ENCODE results near the gene USP24. TPM values are rescaled to one million over a fixed set of nuclear protein-coding genes. Genes with fewer than 3 reads are reported as not detected.

USP24 gene
- total RNA-seq, 1 donor: 43.1 TPM

DNA sequence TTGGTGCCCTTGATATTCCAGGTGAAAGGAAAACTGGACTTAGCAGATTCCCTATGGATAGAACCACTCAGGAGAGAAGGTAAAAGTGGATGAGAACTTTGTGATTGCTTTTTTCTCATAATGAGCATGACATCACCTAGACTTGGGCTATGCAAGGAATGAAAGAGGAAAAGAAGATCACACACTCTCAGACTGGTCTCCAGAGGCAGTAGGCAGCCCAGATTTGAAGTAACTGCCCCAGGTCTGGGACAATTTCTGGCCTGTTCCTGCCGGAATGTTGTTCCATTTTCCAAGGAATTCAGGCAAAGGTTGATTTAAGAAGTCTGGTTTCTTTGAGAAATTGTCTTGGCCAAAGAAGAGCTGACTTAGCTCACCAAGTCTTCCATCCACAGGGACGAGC lies 31.7 kb upstream of the USP24 start:
- Histone ChIP-seq H3K27ac (ENCODE audit: low read depth, low read length) (no peak overlapping the region), H3K79me2 (ENCODE audit: insufficient read depth, low read length) (no peaks in the 10 kb centered on the region), H3K4me1 (ENCODE audit: insufficient read depth, low read length) (peaks cover 13% of the 10 kb centered on the region), H3K9me3 (ENCODE audit: low read depth, low read length) (no peaks in the 10 kb centered on the region), H3K27me3 (ENCODE audit: insufficient read depth, low read length) (no peaks in the 10 kb centered on the region), H3K36me3 (ENCODE audit: insufficient read depth, low read length) (no peaks in the 10 kb centered on the region), H2AFZ (ENCODE audit: low read length) (no peak overlapping the region), H3K4me3 (ENCODE audit: insufficient read depth, low read length) (no peak overlapping the region), H3K4me2 (ENCODE audit: insufficient read depth, low read length) (no peak overlapping the region), H4K20me1 (ENCODE audit: insufficient read depth, low read length) (no peaks in the 10 kb centered on the region)
- no peak for DNase-seq (ENCODE audit: insufficient read length, low spot score, missing footprints)
- TF ChIP-seq, protein P1, sequence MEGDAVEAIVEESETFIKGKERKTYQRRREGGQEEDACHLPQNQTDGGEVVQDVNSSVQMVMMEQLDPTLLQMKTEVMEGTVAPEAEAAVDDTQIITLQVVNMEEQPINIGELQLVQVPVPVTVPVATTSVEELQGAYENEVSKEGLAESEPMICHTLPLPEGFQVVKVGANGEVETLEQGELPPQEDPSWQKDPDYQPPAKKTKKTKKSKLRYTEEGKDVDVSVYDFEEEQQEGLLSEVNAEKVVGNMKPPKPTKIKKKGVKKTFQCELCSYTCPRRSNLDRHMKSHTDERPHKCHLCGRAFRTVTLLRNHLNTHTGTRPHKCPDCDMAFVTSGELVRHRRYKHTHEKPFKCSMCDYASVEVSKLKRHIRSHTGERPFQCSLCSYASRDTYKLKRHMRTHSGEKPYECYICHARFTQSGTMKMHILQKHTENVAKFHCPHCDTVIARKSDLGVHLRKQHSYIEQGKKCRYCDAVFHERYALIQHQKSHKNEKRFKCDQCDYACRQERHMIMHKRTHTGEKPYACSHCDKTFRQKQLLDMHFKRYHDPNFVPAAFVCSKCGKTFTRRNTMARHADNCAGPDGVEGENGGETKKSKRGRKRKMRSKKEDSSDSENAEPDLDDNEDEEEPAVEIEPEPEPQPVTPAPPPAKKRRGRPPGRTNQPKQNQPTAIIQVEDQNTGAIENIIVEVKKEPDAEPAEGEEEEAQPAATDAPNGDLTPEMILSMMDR (IDR thresholded peaks at IDR 0.05; ENCODE audit: extremely low read depth, low read depth, low read length): no peak

DNA sequence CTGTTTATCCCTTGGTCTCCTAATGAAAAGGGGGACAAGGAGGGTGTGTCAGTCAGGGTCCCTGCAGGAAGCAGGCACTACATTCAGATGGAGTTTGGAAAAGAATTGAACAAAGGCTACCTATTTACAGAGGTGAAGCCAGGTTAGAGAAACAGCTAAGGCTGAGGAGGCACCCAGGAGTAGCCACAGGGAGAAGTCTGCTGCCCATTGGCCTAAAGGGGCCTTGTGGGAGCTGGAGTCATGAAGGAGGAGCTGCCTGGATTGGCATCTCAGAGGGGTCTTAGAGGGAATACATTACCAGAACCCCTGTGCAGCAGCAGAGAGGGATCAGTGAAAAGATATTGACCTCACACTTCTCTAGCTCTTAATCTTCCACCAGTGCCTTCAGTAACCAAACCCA lies 31.2 kb upstream of the USP24 start:
- Histone ChIP-seq H3K79me2 (ENCODE audit: insufficient read depth, low read length) (no peaks in the 10 kb centered on the region), H3K4me3 (ENCODE audit: insufficient read depth, low read length) (no peak overlapping the region), H3K27me3 (ENCODE audit: insufficient read depth, low read length) (no peaks in the 10 kb centered on the region), H4K20me1 (ENCODE audit: insufficient read depth, low read length) (no peaks in the 10 kb centered on the region), H3K27ac (ENCODE audit: low read depth, low read length) (no peak overlapping the region), H3K9me3 (ENCODE audit: low read depth, low read length) (no peaks in the 10 kb centered on the region), H3K4me1 (ENCODE audit: insufficient read depth, low read length) (peaks cover 13% of the 10 kb centered on the region), H2AFZ (ENCODE audit: low read length) (no peak overlapping the region), H3K36me3 (ENCODE audit: insufficient read depth, low read length) (no peaks in the 10 kb centered on the region), H3K4me2 (ENCODE audit: insufficient read depth, low read length) (no peak overlapping the region)
- DNase-seq (ENCODE audit: insufficient read length, low spot score, missing footprints): no peak
- TF ChIP-seq, protein P1 (IDR thresholded peaks at IDR 0.05; ENCODE audit: extremely low read depth, low read depth, low read length): no peak

DNA sequence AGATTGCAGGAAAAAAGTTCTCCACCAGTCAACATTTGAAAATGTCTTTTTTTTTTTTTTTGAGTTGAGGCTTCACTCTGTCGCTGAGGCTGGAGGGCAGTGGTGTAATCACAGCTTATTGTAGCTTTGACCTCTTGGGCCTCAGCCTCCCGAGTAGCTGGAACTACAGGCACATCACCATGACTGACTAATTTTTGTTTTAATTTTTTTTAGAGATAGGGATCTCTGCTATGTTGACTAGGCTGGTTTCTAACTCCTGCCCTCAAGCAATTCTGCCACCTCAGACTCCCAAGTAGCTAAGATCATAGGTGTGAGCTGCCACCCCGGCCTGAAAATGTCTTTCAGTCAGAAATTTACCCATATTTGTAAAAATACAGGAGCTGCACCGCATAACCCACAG lies 30.6 kb upstream of the USP24 start:
- Histone ChIP-seq H3K4me2 (ENCODE audit: insufficient read depth, low read length) (no peak overlapping the region), H3K79me2 (ENCODE audit: insufficient read depth, low read length) (no peaks in the 10 kb centered on the region), H3K27ac (ENCODE audit: low read depth, low read length) (no peak overlapping the region), H3K36me3 (ENCODE audit: insufficient read depth, low read length) (no peaks in the 10 kb centered on the region), H3K9me3 (ENCODE audit: low read depth, low read length) (no peaks in the 10 kb centered on the region), H3K4me3 (ENCODE audit: insufficient read depth, low read length) (no peak overlapping the region), H4K20me1 (ENCODE audit: insufficient read depth, low read length) (no peaks in the 10 kb centered on the region), H3K27me3 (ENCODE audit: insufficient read depth, low read length) (no peaks in the 10 kb centered on the region), H2AFZ (ENCODE audit: low read length) (no peak overlapping the region), H3K4me1 (ENCODE audit: insufficient read depth, low read length) (peaks cover 13% of the 10 kb centered on the region)
- TF ChIP-seq, protein P1 (IDR thresholded peaks at IDR 0.05; ENCODE audit: extremely low read depth, low read depth, low read length): no peak
- DNase-seq (ENCODE audit: insufficient read length, low spot score, missing footprints): no peak

DNA sequence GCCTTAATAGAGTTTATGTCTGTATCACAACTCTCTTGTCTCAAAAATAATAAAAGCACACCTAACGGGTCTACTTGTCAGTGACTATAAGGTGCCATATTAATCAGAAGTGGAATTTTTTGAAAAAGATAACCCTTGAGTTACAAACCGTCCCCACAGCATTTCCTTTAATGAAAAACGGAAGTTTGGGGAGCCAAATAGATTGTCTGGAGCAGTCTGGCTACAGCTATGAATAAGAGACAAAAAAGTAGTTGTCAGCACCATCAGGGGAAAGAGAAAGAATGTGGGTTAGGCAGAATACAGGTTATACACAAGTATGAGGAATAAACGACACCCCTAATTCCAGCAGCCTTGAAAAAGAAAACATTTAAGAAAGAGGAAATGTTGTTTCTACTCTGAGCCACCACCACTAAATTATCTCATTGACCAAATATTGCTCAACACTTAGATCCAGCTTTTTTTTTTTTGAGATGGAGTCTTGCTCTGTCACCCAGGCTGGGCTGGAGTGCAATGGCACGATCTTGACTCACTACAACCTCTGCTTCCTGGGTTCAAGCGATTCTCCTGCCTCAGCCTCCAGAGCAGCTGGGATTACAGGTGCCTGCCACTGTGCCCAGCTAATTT lies 29.4 kb upstream of the USP24 start:
- H3K4me3 ChIP-seq (ENCODE audit: insufficient read depth, low read length): no peak overlapping the region
- H3K36me3 ChIP-seq (ENCODE audit: insufficient read depth, low read length): no peaks in the 10 kb centered on the region
- TF ChIP-seq, protein P1 (IDR thresholded peaks at IDR 0.05; ENCODE audit: extremely low read depth, low read depth, low read length): no peak
- no peak overlapping the region for H2AFZ ChIP-seq (ENCODE audit: low read length)
- no peaks in the 10 kb centered on the region for H4K20me1 ChIP-seq (ENCODE audit: insufficient read depth, low read length)
- H3K4me1 ChIP-seq (ENCODE audit: insufficient read depth, low read length): peaks cover 13% of the 10 kb centered on the region
- no peaks in the 10 kb centered on the region for H3K79me2 ChIP-seq (ENCODE audit: insufficient read depth, low read length)
- peak; percentile 65 for DNase-seq (ENCODE audit: insufficient read length, low spot score, missing footprints)
- peak overlapping the region; percentile 46 for H3K4me2 ChIP-seq (ENCODE audit: insufficient read depth, low read length)
- no peaks in the 10 kb centered on the region for H3K27me3 ChIP-seq (ENCODE audit: insufficient read depth, low read length)
- no peak overlapping the region for H3K27ac ChIP-seq (ENCODE audit: low read depth, low read length)
- no peaks in the 10 kb centered on the region for H3K9me3 ChIP-seq (ENCODE audit: low read depth, low read length)

Data from osteoblast (primary cell).